CD4-positive, alpha-beta T cell treated with Interleukin-2 at 100 ng/mL for 4 hours (primary cell): Measurements from ENCODE around the gene GJD3.
A peak's percentile ranks its signal among the peaks of the same experiment; 100 is the strongest.

Experiments used
- DNase-seq: peaks from one replicate; pipeline ENCODE4 v3.0.0-alpha.2; 2020; ENCODE audit warnings: low spot score

GJD3 gene

GRCh38 chr17:40322358-40323315, 41.9 kb downstream of the GJD3 start:
- peak; percentile 96 for DNase-seq

DNA sequence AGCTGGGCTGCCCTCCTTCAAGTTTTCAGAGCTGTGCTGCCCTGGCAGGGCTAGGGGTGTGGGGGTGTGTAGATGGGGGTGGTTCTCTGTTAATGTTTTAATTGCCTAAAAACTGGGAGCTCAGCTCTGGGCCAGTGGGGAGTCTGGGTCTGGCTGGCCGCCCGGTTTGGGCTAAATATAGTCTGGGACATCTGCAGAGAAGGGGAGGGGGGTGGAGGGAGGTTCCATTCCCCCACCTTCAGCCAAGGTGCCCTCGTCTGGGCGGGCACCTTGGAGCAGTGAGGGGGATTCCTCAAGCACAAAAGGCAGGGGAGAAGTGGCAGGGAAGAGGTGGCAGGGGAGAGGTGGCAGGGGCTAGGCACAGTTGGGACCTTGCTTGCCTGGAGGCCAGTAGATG, 42.6 kb downstream of the GJD3 start:
- no peak for DNase-seq

GRCh38 chr17:40321524-40321929, 43.0 kb downstream of the GJD3 start:
- DNase-seq, result no peak

- peak; percentile 75 for DNase-seq
These were observed 43.6 kb downstream of the GJD3 start for GRCh38 chr17:40320756-40321523.

DNA sequence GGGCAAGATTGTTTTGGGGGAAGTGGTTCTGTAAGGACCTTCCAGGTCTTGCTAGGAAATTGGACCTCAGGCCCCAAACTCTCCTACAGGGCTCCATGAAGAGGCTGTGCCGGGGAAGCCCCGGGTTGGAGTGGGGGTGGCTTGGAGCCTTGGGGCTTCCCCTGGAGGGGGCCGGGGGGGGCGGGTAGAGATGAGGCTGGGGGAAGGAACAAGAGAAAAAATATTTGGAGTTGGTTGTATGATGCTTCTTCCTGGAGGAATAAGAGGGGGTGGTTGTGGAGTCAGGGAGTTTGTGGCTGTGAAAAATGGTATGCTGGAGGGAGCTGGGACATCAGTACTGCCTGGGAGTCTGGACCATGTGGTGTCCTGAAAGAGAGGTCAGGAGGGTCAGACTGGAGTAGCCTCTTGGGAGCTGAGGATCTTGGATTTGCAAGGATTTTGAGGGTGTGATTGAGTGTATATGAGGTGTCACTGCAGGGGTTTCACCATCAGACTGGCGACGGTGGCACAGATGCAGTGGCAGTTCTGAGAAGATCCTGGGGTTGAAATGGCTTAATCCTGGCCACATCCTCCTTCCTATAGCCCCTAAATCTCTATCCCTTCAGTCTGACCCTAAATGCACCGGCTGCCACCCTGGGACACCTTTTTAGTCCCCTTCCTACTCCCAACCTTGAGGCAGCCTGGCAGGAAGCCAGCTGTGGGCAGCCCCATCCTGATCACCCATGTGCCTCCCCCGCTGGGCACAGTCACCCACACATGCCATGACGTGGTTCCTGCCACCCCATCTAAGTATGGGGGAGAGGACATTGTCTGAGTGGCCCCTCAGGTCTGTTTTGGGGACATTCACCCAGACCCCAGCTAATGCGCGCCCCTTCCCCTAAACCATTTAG, 44.6 kb downstream of the GJD3 start:
- peak; percentile 84 for DNase-seq

- DNase-seq, result no peak
These were observed 45.6 kb downstream of the GJD3 start for GRCh38 chr17:40318830-40319391.

DNA sequence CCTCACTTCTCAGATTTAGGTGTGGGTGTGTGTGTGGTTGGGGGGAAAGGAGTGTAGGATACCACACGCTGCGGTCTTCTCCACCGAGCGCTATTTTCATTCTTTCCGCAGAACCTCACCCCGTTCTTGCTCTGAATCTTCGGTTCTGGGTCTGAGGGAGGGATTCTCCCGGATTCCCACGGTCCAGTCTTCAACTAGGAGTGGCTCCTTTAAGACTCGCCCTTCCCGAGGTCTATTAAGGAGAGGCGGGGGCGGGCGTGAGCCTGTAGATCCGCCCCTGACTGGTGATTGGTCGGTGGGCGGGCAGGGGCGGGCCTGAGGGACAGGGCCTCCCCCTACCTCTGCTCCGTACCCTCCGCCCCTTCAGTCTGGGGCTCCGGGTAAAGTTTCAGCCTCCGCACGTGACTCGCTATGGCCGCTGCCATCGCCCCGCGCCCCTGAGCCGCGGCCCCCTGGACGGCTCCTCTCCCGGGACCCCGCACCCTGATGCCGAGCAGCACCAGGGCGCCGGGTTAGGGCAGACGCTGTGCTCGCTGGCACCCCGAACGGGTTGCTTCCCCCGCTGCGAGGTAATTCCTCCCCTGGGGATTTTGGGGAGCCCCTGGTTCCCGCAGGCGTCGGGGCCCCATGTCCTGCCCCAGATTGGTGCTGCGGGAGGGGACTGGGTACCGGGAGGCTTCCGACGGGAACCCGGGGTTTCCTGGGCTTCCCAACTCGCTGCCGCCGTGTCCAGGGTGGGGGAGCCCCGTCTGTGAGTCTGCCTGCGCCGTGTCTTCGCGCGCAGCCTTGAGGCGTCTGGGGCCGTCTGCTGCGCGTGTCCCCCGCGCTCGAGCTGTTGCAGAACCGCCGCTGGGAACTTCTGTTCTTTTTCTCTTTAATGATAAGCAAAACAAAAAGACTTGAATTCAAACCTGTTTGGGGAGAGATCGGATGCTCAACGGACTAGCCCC, 46.4 kb downstream of the GJD3 start:
- peak; percentile 92 for DNase-seq

DNA sequence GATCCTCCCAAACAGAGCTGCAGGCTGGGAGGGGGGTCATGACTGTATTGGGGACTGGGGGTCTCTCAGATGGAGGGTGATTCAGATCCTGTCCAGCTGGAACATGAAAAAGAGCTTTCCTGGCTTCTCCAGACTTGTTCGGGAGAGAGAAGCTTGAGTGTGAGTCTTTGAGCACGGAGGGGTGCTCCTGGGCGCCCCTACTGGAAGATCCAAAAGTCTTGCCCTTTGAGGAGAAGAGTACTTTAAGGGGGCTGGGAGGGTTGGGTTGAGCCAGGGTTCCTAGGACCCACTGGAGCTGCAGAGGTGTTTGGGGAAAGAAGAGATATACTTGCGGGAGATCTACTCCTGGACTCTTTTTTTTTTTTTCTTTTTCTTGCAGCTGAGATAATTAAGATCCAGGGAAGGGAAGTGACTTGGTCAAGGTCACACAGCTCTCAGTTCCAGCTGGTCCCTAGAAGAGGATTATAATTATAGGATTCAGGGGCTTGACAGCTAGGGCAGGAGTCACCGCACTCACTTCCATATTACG, 47.1 kb downstream of the GJD3 start:
- peak; percentile 58 for DNase-seq

- no peak for DNase-seq
These were observed 47.8 kb downstream of the GJD3 start for GRCh38 chr17:40316571-40317344.

DNA sequence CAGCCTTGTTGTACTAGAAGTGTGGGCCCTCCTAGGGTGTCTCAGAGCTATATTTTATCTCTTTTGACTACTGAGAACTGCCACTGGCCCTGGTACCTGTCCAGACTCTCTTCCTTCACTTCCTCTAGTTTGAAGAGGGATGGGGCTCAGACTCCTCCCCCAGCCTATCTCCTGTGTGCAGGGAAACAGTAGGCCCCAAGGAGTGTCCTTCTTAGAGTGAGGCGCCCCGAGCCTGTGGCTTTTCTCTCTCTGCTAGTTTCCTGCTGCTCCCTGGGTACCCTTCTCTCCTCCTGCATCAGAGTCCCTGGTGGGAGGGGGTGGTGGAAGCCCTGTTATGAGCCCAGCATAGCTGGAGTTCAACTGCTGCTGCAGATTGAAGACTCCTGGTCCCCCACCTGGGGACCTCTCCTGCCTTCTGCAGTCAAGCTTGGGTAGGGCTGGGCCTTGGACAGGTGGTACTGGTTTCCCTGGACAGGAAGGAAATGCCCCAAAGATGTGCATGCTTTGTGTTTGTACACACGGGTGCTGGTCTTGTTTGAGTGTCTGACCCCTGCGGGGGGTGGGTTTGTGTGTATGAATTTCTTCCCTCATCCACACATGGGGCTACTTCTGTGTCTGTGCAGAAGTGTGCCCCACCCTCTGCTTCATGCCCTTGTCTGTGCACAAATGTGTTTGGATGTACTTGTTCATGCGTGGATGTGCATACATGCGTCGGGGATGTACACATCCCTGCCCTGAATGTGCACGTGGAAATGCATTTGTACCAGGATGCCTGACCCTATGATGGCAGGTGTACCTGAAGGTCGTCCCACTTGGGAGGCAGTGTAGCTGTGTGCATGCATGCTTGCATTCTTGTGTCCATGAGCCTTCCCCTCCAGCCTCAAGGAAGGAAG, 48.6 kb downstream of the GJD3 start:
- no peak for DNase-seq

DNA sequence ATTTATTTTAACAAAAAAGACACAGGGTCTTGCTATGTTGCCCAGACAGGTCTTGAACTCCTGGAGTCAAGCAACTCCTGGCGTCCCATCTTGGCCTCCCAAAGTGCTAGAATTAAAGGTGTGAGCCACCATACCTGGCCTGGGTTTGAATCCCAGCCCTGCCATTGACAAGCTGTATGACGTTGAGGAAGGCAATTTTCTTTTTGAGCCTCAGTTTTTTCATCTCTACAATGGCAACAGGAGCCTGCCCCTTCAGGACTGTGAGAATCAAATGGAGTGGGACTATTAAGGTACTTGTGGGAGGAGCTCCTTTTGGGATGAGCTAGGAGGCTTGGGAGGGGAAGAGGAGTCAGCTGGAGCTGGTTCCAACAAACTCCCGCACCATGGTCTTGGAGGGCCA, 49.3 kb downstream of the GJD3 start:
- DNase-seq, result no peak

DNA sequence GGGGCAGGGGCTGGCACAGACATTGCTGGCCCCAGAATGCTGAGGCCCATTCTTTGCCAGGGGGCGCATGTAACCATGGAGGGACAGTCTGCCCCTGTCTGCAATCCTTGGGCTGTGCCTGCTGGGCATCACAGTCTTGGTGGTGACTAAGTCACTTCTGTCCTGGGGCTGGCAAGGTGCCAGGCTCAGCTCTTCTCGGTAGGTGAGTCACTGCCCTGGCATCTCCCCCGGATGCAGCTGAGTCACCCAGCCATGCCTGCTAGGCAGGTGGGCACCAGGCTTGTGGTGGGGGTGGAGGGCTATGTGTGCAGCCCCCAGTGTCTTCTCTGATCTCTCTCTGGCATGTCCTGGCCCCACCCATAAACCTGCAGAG, 50.0 kb downstream of the GJD3 start:
- peak; percentile 96 for DNase-seq

DNA sequence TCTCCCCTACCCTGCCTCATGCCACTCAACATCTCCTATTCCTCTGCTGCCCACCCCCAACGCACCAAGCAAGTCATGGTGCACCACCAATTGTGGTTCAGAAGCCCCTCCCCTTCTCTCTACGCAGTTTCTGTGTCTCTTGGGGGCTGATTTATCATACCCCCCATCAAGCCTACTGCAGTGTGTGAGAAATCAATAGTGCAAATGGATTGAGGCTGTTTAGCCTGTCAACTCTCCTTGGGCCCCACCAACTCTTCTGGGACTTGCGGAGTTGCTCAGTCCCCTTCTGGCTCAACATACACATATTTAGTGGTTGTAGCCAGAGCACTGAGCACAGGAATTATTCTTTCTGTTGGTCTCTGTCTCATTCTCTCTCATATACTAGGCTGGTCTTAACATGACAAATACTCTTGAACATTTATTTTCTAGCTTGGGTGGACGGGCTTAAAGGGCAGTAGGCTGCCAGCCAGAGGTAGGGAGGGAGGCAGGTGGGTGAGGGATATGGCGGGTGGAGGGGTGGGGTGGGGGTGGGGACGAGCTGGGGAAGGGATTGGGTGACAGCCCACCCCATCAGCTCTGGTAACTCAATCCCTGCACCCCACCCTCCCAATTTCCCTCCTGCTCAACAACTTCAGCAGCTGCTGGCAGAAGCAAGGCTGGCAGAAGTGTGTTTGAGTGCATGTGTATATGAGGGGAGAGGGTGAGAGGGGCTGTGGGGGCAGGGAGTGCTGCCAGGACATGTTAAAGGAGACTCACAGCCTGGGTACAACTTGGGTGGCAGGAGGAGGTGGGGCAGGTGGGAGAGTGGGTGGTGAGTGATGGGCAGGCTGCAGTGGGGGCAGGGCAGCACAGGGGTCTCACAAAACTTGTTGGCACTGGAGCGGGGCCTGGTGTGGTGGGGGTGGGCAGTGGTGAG, 50.6 kb downstream of the GJD3 start:
- DNase-seq, result no peak
